DND-41 (cell line): ENCODE measurements around the gene VWF.

ENCODE experiments used
- EZH2 ChIP-seq: IDR thresholded peaks from 3 replicates; pipeline ENCODE4 v1.6.1; 2012; ENCODE audit warnings: borderline replicate concordance, low read depth, mild to moderate bottlenecking, moderate library complexity, low read length, inconsistent platforms; ENCODE audit not compliant: severe bottlenecking
- TF ChIP-seq, protein P1 (sequence below): IDR thresholded peaks from 2 replicates; pipeline ENCODE4 v1.5.1; 2012; ENCODE audit warnings: borderline replicate concordance, low read length, moderate library complexity, mild to moderate bottlenecking; ENCODE audit not compliant: poor library complexity, severe bottlenecking; ENCODE audit errors: extremely low read depth

DNA sequence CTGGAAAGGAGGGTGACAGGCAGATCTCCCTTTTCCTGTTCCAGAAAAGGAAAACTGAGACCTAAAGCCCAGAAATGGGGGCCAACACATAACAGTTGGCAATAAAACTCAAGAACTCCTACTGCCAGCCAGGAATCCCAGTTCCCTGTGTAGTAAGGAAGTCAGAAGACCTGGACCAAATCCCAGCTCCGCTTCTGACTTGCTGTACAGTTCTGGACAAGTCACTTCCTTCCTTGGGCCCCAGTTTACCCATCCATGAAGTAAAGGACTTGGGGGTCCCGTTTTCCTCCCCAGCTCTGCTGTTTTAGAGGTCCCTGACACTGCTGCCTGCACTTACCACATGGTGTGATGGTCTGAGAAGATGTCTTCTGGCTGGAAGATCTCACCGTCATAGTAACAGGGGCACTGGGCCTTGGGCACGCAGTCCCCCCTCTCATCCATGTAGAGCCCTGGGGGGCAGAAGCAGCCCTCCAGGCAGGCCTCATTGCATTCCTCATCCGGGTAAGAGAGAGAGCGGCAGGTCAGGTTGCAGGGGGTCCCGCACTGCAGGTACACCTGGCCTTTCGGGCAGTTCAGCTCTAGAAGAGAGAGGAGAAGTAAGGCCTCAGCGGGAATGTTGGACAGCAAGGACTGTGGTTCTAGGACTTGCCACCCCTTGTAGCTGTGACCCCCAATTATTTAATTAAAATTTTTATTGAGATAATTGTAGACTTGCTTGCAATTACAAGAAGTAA, 72.1 kb downstream of the VWF start:
- TF ChIP-seq, protein P1, sequence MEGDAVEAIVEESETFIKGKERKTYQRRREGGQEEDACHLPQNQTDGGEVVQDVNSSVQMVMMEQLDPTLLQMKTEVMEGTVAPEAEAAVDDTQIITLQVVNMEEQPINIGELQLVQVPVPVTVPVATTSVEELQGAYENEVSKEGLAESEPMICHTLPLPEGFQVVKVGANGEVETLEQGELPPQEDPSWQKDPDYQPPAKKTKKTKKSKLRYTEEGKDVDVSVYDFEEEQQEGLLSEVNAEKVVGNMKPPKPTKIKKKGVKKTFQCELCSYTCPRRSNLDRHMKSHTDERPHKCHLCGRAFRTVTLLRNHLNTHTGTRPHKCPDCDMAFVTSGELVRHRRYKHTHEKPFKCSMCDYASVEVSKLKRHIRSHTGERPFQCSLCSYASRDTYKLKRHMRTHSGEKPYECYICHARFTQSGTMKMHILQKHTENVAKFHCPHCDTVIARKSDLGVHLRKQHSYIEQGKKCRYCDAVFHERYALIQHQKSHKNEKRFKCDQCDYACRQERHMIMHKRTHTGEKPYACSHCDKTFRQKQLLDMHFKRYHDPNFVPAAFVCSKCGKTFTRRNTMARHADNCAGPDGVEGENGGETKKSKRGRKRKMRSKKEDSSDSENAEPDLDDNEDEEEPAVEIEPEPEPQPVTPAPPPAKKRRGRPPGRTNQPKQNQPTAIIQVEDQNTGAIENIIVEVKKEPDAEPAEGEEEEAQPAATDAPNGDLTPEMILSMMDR: no peak
- TF ChIP-seq EZH2: no peak
